ENCODE measurements around the gene RAET1G. TPM values are rescaled to one million over a fixed set of nuclear protein-coding genes. Genes with fewer than 3 reads are reported as not detected.

The RAET1G gene
- total RNA-seq, 2 experiments from 2014 or later: not detected

DNA sequence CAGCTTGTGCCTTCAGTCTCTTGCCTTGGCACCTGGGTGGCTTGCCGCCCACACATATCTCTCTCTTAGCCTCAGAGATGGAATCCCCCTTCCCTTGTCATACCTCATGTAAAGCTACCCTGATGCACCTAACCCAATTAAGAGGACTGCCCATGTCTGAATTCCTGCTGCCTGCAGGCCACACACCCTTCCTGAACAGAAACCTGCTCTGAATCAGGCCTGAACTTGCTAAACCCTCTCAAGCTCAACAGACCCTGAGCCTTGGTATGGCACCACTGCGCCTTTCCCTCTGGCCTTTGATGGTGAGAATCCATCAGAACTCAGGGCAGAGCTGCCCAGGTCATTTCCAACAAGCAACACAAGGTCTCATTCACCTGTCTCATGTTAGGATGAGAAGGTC, 5.2 kb downstream of the RAET1G start:
- H3K27ac ChIP-seq (ENCODE audit: low read depth, low read length, poor library complexity, severe bottlenecking): no peak overlapping the region
- CTCF ChIA-PET (ENCODE audit: unreplicated experiment): no interaction called here
- no peaks in the 10 kb centered on the region for H3K4me1 ChIP-seq (ENCODE audit: insufficient read depth, low read length, poor library complexity, severe bottlenecking)
- no peak overlapping the region for H3K4me2 ChIP-seq (ENCODE audit: low read length)
- no peaks in the 10 kb centered on the region for H3K79me2 ChIP-seq (ENCODE audit: insufficient read depth, low read depth, low read length)
- DNase-seq (ENCODE audit: low spot score): no peak
- TF ChIP-seq, protein P1, sequence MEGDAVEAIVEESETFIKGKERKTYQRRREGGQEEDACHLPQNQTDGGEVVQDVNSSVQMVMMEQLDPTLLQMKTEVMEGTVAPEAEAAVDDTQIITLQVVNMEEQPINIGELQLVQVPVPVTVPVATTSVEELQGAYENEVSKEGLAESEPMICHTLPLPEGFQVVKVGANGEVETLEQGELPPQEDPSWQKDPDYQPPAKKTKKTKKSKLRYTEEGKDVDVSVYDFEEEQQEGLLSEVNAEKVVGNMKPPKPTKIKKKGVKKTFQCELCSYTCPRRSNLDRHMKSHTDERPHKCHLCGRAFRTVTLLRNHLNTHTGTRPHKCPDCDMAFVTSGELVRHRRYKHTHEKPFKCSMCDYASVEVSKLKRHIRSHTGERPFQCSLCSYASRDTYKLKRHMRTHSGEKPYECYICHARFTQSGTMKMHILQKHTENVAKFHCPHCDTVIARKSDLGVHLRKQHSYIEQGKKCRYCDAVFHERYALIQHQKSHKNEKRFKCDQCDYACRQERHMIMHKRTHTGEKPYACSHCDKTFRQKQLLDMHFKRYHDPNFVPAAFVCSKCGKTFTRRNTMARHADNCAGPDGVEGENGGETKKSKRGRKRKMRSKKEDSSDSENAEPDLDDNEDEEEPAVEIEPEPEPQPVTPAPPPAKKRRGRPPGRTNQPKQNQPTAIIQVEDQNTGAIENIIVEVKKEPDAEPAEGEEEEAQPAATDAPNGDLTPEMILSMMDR (conservative IDR thresholded peaks at IDR 0.05; ENCODE audit: low read length): no peak
- TF ChIP-seq EZH2phosphoT487 (IDR thresholded peaks at IDR 0.05; ENCODE audit: borderline replicate concordance, low read depth, low read length): no peak
- H3K9me3 ChIP-seq (ENCODE audit: low read length): no peaks in the 10 kb centered on the region
- intact Hi-C loops (cut with micrococcal nuclease; ENCODE audit: unreplicated experiment): no loop called here
- no peak overlapping the region for H3K4me3 ChIP-seq (ENCODE audit: low read depth, low read length, poor library complexity, severe bottlenecking)
- H4K20me1 ChIP-seq (ENCODE audit: insufficient read depth, low read length): no peaks in the 10 kb centered on the region
- H3K9me2 ChIP-seq (ENCODE audit: insufficient read depth, low read length): no peaks in the 10 kb centered on the region
- no TSS peak for BruUV-seq (replicated peaks)
- H2AFZ ChIP-seq (ENCODE audit: low read length): no peak overlapping the region
- no peaks in the 10 kb centered on the region for H3K36me3 ChIP-seq (ENCODE audit: insufficient read depth, low read length)
- POLR2A ChIA-PET: no interaction called here

DNA sequence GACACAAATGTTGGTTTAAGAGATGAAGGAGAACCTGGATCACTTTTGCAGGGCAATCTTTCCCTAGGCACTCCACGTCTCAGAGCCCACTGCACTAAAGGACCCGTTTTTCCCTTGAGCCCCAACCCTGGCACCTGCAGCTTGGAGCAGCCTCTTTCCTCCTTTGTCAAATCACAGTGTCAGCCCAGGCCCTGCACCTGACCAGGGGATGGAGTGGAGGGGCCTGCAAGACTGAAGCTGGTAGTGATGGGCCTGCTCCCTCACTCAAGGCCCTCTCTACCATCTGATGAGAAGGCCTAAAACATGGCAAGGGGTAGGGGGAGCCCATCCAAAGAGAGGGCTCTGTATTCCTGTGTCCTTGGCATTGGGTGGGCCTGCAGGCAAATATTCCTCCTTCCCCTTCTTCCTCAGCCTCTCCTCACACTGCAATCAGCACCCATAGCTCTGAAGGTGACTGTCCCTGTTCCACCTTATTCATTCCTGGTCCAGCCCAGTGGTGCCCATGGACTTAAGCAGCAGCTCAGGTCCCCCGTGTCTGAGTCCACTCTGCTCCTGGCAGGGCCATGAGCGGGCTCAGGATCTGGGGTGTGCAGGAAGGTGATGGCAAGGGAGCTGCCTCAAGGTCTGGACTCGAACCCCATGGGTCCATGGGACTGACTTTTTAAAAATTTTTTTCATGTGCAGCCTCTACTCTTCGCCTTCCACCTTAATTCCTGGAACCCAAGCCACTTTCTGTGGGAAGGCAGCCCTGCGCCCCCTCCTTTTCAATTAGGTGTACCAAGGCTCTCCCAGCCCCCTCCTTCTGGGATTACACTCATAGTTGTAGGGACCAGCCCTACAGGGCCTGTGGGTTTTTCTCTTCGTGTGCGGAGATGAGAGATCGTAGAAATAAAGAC, 6.7 kb downstream of the RAET1G start:
- H3K9me3 ChIP-seq (ENCODE audit: low read length): no peaks in the 10 kb centered on the region
- no peak overlapping the region for H3K27ac ChIP-seq (ENCODE audit: low read depth, low read length, poor library complexity, severe bottlenecking)
- no peaks in the 10 kb centered on the region for H3K9me2 ChIP-seq (ENCODE audit: insufficient read depth, low read length)
- POLR2A ChIA-PET: no interaction called here
- no peak for TF ChIP-seq EZH2phosphoT487 (IDR thresholded peaks at IDR 0.05; ENCODE audit: borderline replicate concordance, low read depth, low read length)
- TF ChIP-seq, protein P1 (conservative IDR thresholded peaks at IDR 0.05; ENCODE audit: low read length): no peak
- no peaks in the 10 kb centered on the region for H3K79me2 ChIP-seq (ENCODE audit: insufficient read depth, low read depth, low read length)
- no peak overlapping the region for H2AFZ ChIP-seq (ENCODE audit: low read length)
- no peak overlapping the region for H3K4me3 ChIP-seq (ENCODE audit: low read depth, low read length, poor library complexity, severe bottlenecking)
- H3K4me2 ChIP-seq (ENCODE audit: low read length): no peak overlapping the region
- no peaks in the 10 kb centered on the region for H3K4me1 ChIP-seq (ENCODE audit: insufficient read depth, low read length, poor library complexity, severe bottlenecking)
- intact Hi-C loops (cut with micrococcal nuclease; ENCODE audit: unreplicated experiment): no loop called here
- no peaks in the 10 kb centered on the region for H4K20me1 ChIP-seq (ENCODE audit: insufficient read depth, low read length)
- no TSS peak for BruUV-seq (replicated peaks)
- CTCF ChIA-PET (ENCODE audit: unreplicated experiment): no interaction called here
- no peaks in the 10 kb centered on the region for H3K36me3 ChIP-seq (ENCODE audit: insufficient read depth, low read length)
- no peak for DNase-seq (ENCODE audit: low spot score)

DNA sequence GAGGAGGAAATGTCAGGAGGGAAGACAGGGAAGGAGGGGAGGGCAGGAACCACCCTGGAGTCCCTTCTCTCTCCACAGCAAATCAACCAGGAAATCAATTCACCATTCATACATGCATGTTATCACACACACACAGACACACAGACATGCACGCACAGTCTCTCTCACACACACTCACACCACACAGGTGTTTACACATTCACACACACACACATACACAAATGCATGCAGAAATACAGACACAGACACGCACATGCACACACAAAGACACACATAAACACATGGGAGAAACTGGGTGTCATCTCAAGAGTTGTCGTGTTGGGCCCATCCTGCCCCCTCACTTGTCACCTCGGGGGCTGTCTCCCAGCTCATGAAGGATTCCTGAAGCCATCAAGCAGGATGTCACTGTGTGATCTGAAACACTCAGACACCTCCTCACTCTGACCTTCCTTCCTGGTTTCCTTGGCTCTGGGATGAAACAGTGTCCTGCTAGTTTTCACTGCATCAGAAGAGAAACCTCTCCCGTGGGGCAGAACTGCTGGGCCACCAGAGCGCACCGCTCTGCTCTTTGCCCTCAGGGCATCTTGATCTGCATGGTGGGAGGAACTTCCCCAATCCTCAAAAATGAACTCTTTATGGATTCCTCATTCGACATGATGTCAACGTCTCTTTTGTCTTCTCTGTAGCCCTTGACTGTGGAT, 9.2 kb downstream of the RAET1G start:
- no TSS peak for BruUV-seq (replicated peaks)
- Histone ChIP-seq H3K36me3 (ENCODE audit: insufficient read depth, low read length) (no peaks in the 10 kb centered on the region), H3K79me2 (ENCODE audit: insufficient read depth, low read depth, low read length) (no peaks in the 10 kb centered on the region), H4K20me1 (ENCODE audit: insufficient read depth, low read length) (no peaks in the 10 kb centered on the region), H3K4me1 (ENCODE audit: insufficient read depth, low read length, poor library complexity, severe bottlenecking) (no peaks in the 10 kb centered on the region), H2AFZ (ENCODE audit: low read length) (no peak overlapping the region), H3K27ac (ENCODE audit: low read depth, low read length, poor library complexity, severe bottlenecking) (no peak overlapping the region), H3K9me2 (ENCODE audit: insufficient read depth, low read length) (no peaks in the 10 kb centered on the region), H3K9me3 (ENCODE audit: low read length) (0 out of 2 replicates have a peak, but pooled peaks cover 2% of the 10 kb centered on the region), H3K4me3 (ENCODE audit: low read depth, low read length, poor library complexity, severe bottlenecking) (no peak overlapping the region), H3K4me2 (ENCODE audit: low read length) (no peak overlapping the region)
- TF ChIP-seq EZH2phosphoT487 (IDR thresholded peaks at IDR 0.05; ENCODE audit: borderline replicate concordance, low read depth, low read length): no peak
- TF ChIP-seq, protein P1 (conservative IDR thresholded peaks at IDR 0.05; ENCODE audit: low read length): no peak
- intact Hi-C loops (cut with micrococcal nuclease; ENCODE audit: unreplicated experiment): no loop called here
- CTCF ChIA-PET (ENCODE audit: unreplicated experiment): no interaction called here
- DNase-seq (ENCODE audit: low spot score): no peak
- POLR2A ChIA-PET: no interaction called here

Measured in OCI-LY7 (cell line).